ENCODE results near the gene ATG7. TPM values are rescaled to one million over a fixed set of nuclear protein-coding genes. Genes with fewer than 3 reads are reported as not detected.
A peak's percentile ranks its signal among the peaks of the same experiment; 100 is the strongest.
"Not testable (repeated sequence)": the region's sequence is repeated elsewhere in the genome, so short reads cannot be mapped to it uniquely, and the experiment has no call there.

The ATG7 gene
- total RNA-seq, 1 experiment from 2014 or later, result 25.7 TPM

GRCh38 chr3:11591002-11591355 lies 318.8 kb downstream of the ATG7 start:
- peak overlapping the region; percentile 97 for H3K27ac ChIP-seq
- peaks cover 62% of the 10 kb centered on the region for H3K4me1 ChIP-seq
- DNase-seq, result peak; percentile 41 to 74
- no peaks in the 10 kb centered on the region for H3K27me3 ChIP-seq
- H3K36me3 ChIP-seq, result peaks cover 7% of the 10 kb centered on the region; the same call in 1 of the 2 replicates
- peak overlapping the region; percentile 40 for H3K4me3 ChIP-seq
- H3K9me3 ChIP-seq (replicated peaks), result 0 out of 2 replicates have a peak, but pooled peaks cover under 1% of the 10 kb centered on the region

GRCh38 chr3:11591391-11592282 lies 319.4 kb downstream of the ATG7 start:
- peaks cover 62% of the 10 kb centered on the region for H3K4me1 ChIP-seq
- peak overlapping the region; percentile 97 for H3K27ac ChIP-seq
- 0 out of 2 replicates have a peak, but pooled peaks cover 4% of the 10 kb centered on the region for H3K9me3 ChIP-seq (replicated peaks)
- peak; percentile 90 to 96 for DNase-seq
- H3K27me3 ChIP-seq, result no peaks in the 10 kb centered on the region
- H3K36me3 ChIP-seq, result peaks cover 7% of the 10 kb centered on the region
- peak overlapping the region; percentile 40 for H3K4me3 ChIP-seq

- Histone ChIP-seq H3K4me3 (no peak overlapping the region), H3K27ac (peak overlapping the region; percentile 97), H3K4me1 (peaks cover 62% of the 10 kb centered on the region), H3K9me3 (replicated peaks) (0 out of 2 replicates have a peak, but pooled peaks cover 4% of the 10 kb centered on the region), H3K27me3 (no peaks in the 10 kb centered on the region), H3K36me3 (peaks cover 17% of the 10 kb centered on the region)
- peak in 1 of 2 experiments; percentile 52 for DNase-seq
Observed at GRCh38 chr3:11592445-11593298, 320.5 kb downstream of the ATG7 start.

GRCh38 chr3:11593318-11594034 lies 321.3 kb downstream of the ATG7 start:
- H3K36me3 ChIP-seq, result peaks cover 15% of the 10 kb centered on the region
- no peaks in the 10 kb centered on the region for H3K27me3 ChIP-seq
- H3K4me1 ChIP-seq, result peaks cover 60% of the 10 kb centered on the region
- H3K9me3 ChIP-seq (replicated peaks), result 0 out of 2 replicates have a peak, but pooled peaks cover 4% of the 10 kb centered on the region
- H3K4me3 ChIP-seq, result no peak overlapping the region
- DNase-seq, result no peak
- peak overlapping the region; percentile 97; the same call in 1 of the 2 replicates for H3K27ac ChIP-seq

GRCh38 chr3:11595024-11595423 lies 322.8 kb downstream of the ATG7 start:
- not testable (repeated sequence) for DNase-seq; H3K9me3 ChIP-seq (replicated peaks); H3K27me3 ChIP-seq; H3K27ac ChIP-seq; H3K4me3 ChIP-seq
- H3K36me3 ChIP-seq, result peaks cover 25% of the 10 kb centered on the region
- H3K4me1 ChIP-seq, result peaks cover 50% of the 10 kb centered on the region

- H3K4me3 ChIP-seq, result no peak overlapping the region
- H3K36me3 ChIP-seq, result peaks cover 25% of the 10 kb centered on the region
- DNase-seq, result no peak
- H3K27me3 ChIP-seq, result no peaks in the 10 kb centered on the region
- 0 out of 2 replicates have a peak, but pooled peaks cover 4% of the 10 kb centered on the region for H3K9me3 ChIP-seq (replicated peaks)
- H3K4me1 ChIP-seq, result peaks cover 48% of the 10 kb centered on the region
- no peak overlapping the region for H3K27ac ChIP-seq
Observed at GRCh38 chr3:11596387-11596786, 324.2 kb downstream of the ATG7 start.

GRCh38 chr3:11600501-11601282 lies 328.5 kb downstream of the ATG7 start:
- DNase-seq, result peak; percentile 87 to 88
- peaks cover 22% of the 10 kb centered on the region for H3K36me3 ChIP-seq
- H3K4me3 ChIP-seq, result no peak overlapping the region
- peaks cover 30% of the 10 kb centered on the region for H3K4me1 ChIP-seq
- H3K27me3 ChIP-seq, result no peaks in the 10 kb centered on the region
- H3K27ac ChIP-seq, result peak overlapping the region; percentile 65
- H3K9me3 ChIP-seq (replicated peaks), result 0 out of 2 replicates have a peak, but pooled peaks cover 4% of the 10 kb centered on the region

GRCh38 chr3:11601446-11602238 lies 329.4 kb downstream of the ATG7 start:
- Histone ChIP-seq H3K27me3 (no peaks in the 10 kb centered on the region), H3K36me3 (peaks cover 22% of the 10 kb centered on the region), H3K27ac (no peak overlapping the region; the same call in 1 of the 2 replicates), H3K4me3 (no peak overlapping the region), H3K4me1 (peaks cover 37% of the 10 kb centered on the region), H3K9me3 (replicated peaks) (no peaks in the 10 kb centered on the region)
- no peak for DNase-seq

GRCh38 chr3:11602239-11602840 lies 330.1 kb downstream of the ATG7 start:
- no peak overlapping the region for H3K4me3 ChIP-seq
- peaks cover 40% of the 10 kb centered on the region for H3K4me1 ChIP-seq
- H3K9me3 ChIP-seq (replicated peaks), result no peaks in the 10 kb centered on the region
- peaks cover 16% of the 10 kb centered on the region for H3K36me3 ChIP-seq
- no peaks in the 10 kb centered on the region for H3K27me3 ChIP-seq
- no peak for DNase-seq
- no peak overlapping the region for H3K27ac ChIP-seq

GRCh38 chr3:11602886-11603527 lies 330.8 kb downstream of the ATG7 start:
- H3K36me3 ChIP-seq, result peaks cover 10% of the 10 kb centered on the region
- DNase-seq, result no peak
- H3K9me3 ChIP-seq (replicated peaks), result no peaks in the 10 kb centered on the region
- H3K27me3 ChIP-seq, result no peaks in the 10 kb centered on the region
- no peak overlapping the region for H3K4me3 ChIP-seq
- no peak overlapping the region for H3K27ac ChIP-seq
- peaks cover 47% of the 10 kb centered on the region for H3K4me1 ChIP-seq

GRCh38 chr3:11603628-11604027 lies 331.4 kb downstream of the ATG7 start:
- DNase-seq, result no peak
- H3K4me1 ChIP-seq, result peaks cover 53% of the 10 kb centered on the region
- peaks cover 10% of the 10 kb centered on the region for H3K36me3 ChIP-seq
- H3K27me3 ChIP-seq, result no peaks in the 10 kb centered on the region
- no peaks in the 10 kb centered on the region for H3K9me3 ChIP-seq (replicated peaks)
- H3K4me3 ChIP-seq, result no peak overlapping the region
- no peak overlapping the region for H3K27ac ChIP-seq

GRCh38 chr3:11604139-11604892 lies 332.1 kb downstream of the ATG7 start:
- Histone ChIP-seq H3K27me3 (no peaks in the 10 kb centered on the region), H3K4me1 (peaks cover 60% of the 10 kb centered on the region), H3K27ac (no peak overlapping the region), H3K36me3 (peaks cover 4% of the 10 kb centered on the region; the same call in 1 of the 2 replicates), H3K4me3 (no peak overlapping the region), H3K9me3 (replicated peaks) (no peaks in the 10 kb centered on the region)
- DNase-seq, result no peak
